Right cardiac atrium (tissue), 5 donors: ENCODE results near the gene RNF180. TPM values are rescaled to one million over a fixed set of nuclear protein-coding genes. Genes with fewer than 3 reads are reported as not detected.

Source experiments
- ATAC-seq, 2 donors: fragments of 200-7000 bp; cut with Tn5 transposase; one replicate each; pipeline versions ENCODE4 v1.8.0 to v1.9.1; 2020; ENCODE audit warnings: moderate library complexity in 2 of 2, mild to moderate bottlenecking in 1 of 2
- DNase-seq, 3 donors: peaks; one replicate each; pipeline ENCODE4 v3.0.0-alpha.2; 2020
- H3K27ac ChIP-seq: one replicate; pipeline ENCODE4 v1.5.1; 2013; ENCODE audit warnings: mild to moderate bottlenecking, low read length, control low read depth, moderate library complexity
- H3K27me3 ChIP-seq: one replicate; pipeline ENCODE4 v1.6.1; 2013; ENCODE audit not compliant: control insufficient read depth, insufficient read depth
- H3K4me1 ChIP-seq: one replicate; pipeline ENCODE4 v1.6.1; 2013; ENCODE audit warnings: low read length; ENCODE audit not compliant: control insufficient read depth, insufficient read depth
- H3K4me3 ChIP-seq: one replicate; pipeline ENCODE4 v1.5.1; 2013; ENCODE audit warnings: low read length, control low read depth
- H3K9me3 ChIP-seq: one replicate; pipeline ENCODE4 v1.6.1; 2013; ENCODE audit warnings: low read length; ENCODE audit not compliant: control insufficient read depth
- WGBS: extraction: QIAGEN DNeasy Blood & Tissue Kit; methylation state at CpG from one replicate; pipeline ENCODE4 v1.1.7; 2013; 5-methylcytosine and 5-hydroxymethylcytosine counted together
- intact Hi-C, 4 donors: fragments of 100-400 bp; cut with DNase I; formaldehyde crosslinking; loops; one replicate each; pipeline versions ENCODE4 v1.11.0 to v1.14.0; 2022 to 2023
- polyA plus RNA-seq: library from polyadenylated mRNA; stranded (reverse); fragments of 200-250 nt; gene quantifications from one replicate; pipeline ENCODE4 v1.2.3, GENCODE V29; 2013
- total RNA-seq, 4 donors: library from RNA; stranded (reverse); fragmentation: NEBNext Ultra II Directional; extraction: Animal tissue kit (Norgen Biotek cat#: 25700); gene quantifications; one replicate each; pipeline ENCODE4 v1.2.1, GENCODE V29; 2021
- donor health status: healthy with polysubstance abuse.
- donor health status: DM: no; HTN: yes; CAD: no.
- donor health status: DM: no; HTN: no; CAD: no.
- donor health status: DM: no; HTN: yes; CAD: no; lungs with severe emphysema.
- donor health status: DM: yes; HTN: yes; CAD: no.

Gene RNF180
- total and polyA plus RNA-seq, 5 donors, result 5.3 to 27.9 (median 25.5) TPM

- intact Hi-C loops, result no loop called here
- H3K27ac ChIP-seq, result peak overlapping the region; percentile 72
- H3K9me3 ChIP-seq, result no peaks in the 10 kb centered on the region
- peaks cover 5% of the 10 kb centered on the region for H3K4me1 ChIP-seq
- H3K4me3 ChIP-seq, result no peak overlapping the region
- DNase-seq, result peak in 2 of 3 donors; percentile 34 to 55
- peak; percentile 41 to 94 for ATAC-seq
- 47% methylated on average over 8 of the region's 8 CpGs for WGBS
- H3K27me3 ChIP-seq, result no peaks in the 10 kb centered on the region
Measured at GRCh38 chr5:64180661-64181343, 15.2 kb downstream of the RNF180 start.

GRCh38 chr5:64181440-64181839 lies 15.8 kb downstream of the RNF180 start:
- Histone ChIP-seq H3K27ac (no peak overlapping the region), H3K4me1 (peaks cover 5% of the 10 kb centered on the region), H3K27me3 (no peaks in the 10 kb centered on the region), H3K4me3 (no peak overlapping the region), H3K9me3 (no peaks in the 10 kb centered on the region)
- WGBS, result 60% methylated on average over 2 of the region's 2 CpGs
- intact Hi-C loops, result no loop called here
- ATAC-seq (no peak), DNase-seq (no peak)

GRCh38 chr5:64183956-64184355 lies 18.3 kb downstream of the RNF180 start:
- Histone ChIP-seq H3K27ac (no peak overlapping the region), H3K27me3 (no peaks in the 10 kb centered on the region), H3K4me1 (peaks cover 5% of the 10 kb centered on the region), H3K9me3 (no peaks in the 10 kb centered on the region), H3K4me3 (no peak overlapping the region)
- intact Hi-C loops, result no loop called here
- ATAC-seq (no peak), DNase-seq (no peak)
- 93% methylated on average over 1 of the region's 1 CpG for WGBS

- Histone ChIP-seq H3K4me3 (no peak overlapping the region), H3K27me3 (no peaks in the 10 kb centered on the region), H3K27ac (no peak overlapping the region), H3K9me3 (no peaks in the 10 kb centered on the region), H3K4me1 (peaks cover 5% of the 10 kb centered on the region)
- DNase-seq (no peak), ATAC-seq (no peak)
- intact Hi-C loops, result no loop called here
- WGBS, result 57% methylated on average over 1 of the region's 1 CpG
Measured at GRCh38 chr5:64184832-64185231, 19.2 kb downstream of the RNF180 start.

- 96% methylated on average over 1 of the region's 1 CpG for WGBS
- Histone ChIP-seq H3K4me1 (peaks cover 3% of the 10 kb centered on the region), H3K27ac (no peak overlapping the region), H3K4me3 (no peak overlapping the region), H3K9me3 (no peaks in the 10 kb centered on the region), H3K27me3 (no peaks in the 10 kb centered on the region)
- ATAC-seq (no peak), DNase-seq (no peak)
- intact Hi-C loops, result no loop called here
Measured at GRCh38 chr5:64188776-64189175, 23.1 kb downstream of the RNF180 start.

- intact Hi-C loops, result no loop called here
- H3K27me3 ChIP-seq, result no peaks in the 10 kb centered on the region
- H3K4me1 ChIP-seq, result peaks cover 3% of the 10 kb centered on the region
- WGBS, result 40% methylated on average over 2 of the region's 2 CpGs
- no peak overlapping the region for H3K4me3 ChIP-seq
- no peaks in the 10 kb centered on the region for H3K9me3 ChIP-seq
- no peak overlapping the region for H3K27ac ChIP-seq
- DNase-seq (no peak), ATAC-seq (peak; percentile 40 to 68)
Measured at GRCh38 chr5:64190562-64191306, 25.1 kb downstream of the RNF180 start.

- Histone ChIP-seq H3K4me3 (no peak overlapping the region), H3K27ac (no peak overlapping the region), H3K9me3 (no peaks in the 10 kb centered on the region), H3K27me3 (no peaks in the 10 kb centered on the region), H3K4me1 (no peaks in the 10 kb centered on the region)
- DNase-seq, result no peak
- no peak for ATAC-seq
- intact Hi-C loops, result no loop called here
- 94% methylated on average over 3 of the region's 3 CpGs for WGBS
Measured at GRCh38 chr5:64195981-64196380, 30.3 kb downstream of the RNF180 start.

GRCh38 chr5:64199425-64199824 lies 33.8 kb downstream of the RNF180 start:
- Histone ChIP-seq H3K4me1 (no peaks in the 10 kb centered on the region), H3K27me3 (no peaks in the 10 kb centered on the region), H3K27ac (no peak overlapping the region), H3K9me3 (no peaks in the 10 kb centered on the region), H3K4me3 (no peak overlapping the region)
- ATAC-seq (no peak), DNase-seq (no peak)
- 43% methylated on average over 1 of the region's 1 CpG for WGBS
- intact Hi-C loops, result no loop called here

- intact Hi-C loops, result loop anchor here in 3 of 4 donors (10.0 kb wide), 2 partner anchors 57 to 127 kb away; no protein-coding TSS in a partner anchor
- WGBS, result 93% methylated on average over 1 of the region's 1 CpG
- H3K27me3 ChIP-seq, result no peaks in the 10 kb centered on the region
- no peaks in the 10 kb centered on the region for H3K9me3 ChIP-seq
- DNase-seq (no peak), ATAC-seq (no peak)
- no peak overlapping the region for H3K27ac ChIP-seq
- H3K4me1 ChIP-seq, result peaks cover 2% of the 10 kb centered on the region
- H3K4me3 ChIP-seq, result no peak overlapping the region
Measured at GRCh38 chr5:64201996-64202395, 36.4 kb downstream of the RNF180 start.

GRCh38 chr5:64206653-64207052 lies 41.0 kb downstream of the RNF180 start:
- DNase-seq (no peak), ATAC-seq (no peak)
- H3K4me3 ChIP-seq, result no peak overlapping the region
- intact Hi-C loops, result loop anchor here (5.0 to 10.0 kb wide), 3 partner anchors 59 to 132 kb away; no protein-coding TSS in a partner anchor
- no peak overlapping the region for H3K27ac ChIP-seq
- WGBS, result 78% methylated on average over 2 of the region's 2 CpGs
- peaks cover 2% of the 10 kb centered on the region for H3K4me1 ChIP-seq
- no peaks in the 10 kb centered on the region for H3K9me3 ChIP-seq
- H3K27me3 ChIP-seq, result no peaks in the 10 kb centered on the region

GRCh38 chr5:64207978-64208377 lies 42.3 kb downstream of the RNF180 start:
- Histone ChIP-seq H3K4me3 (no peak overlapping the region), H3K4me1 (peaks cover 2% of the 10 kb centered on the region), H3K9me3 (no peaks in the 10 kb centered on the region), H3K27me3 (no peaks in the 10 kb centered on the region), H3K27ac (no peak overlapping the region)
- DNase-seq (no peak), ATAC-seq (no peak)
- intact Hi-C loops, result loop anchor here (5.0 to 10.0 kb wide), 3 partner anchors 61 to 133 kb away; no protein-coding TSS in a partner anchor
- WGBS, result 27% methylated on average over 1 of the region's 1 CpG
